GM10248 (cell line): ENCODE measurements around the gene CDK5RAP3.
A peak's percentile ranks its signal among the peaks of the same experiment; 100 is the strongest.
"Not testable (repeated sequence)": the region's sequence is repeated elsewhere in the genome, so short reads cannot be mapped to it uniquely, and the experiment has no call there.

Source experiments
- CTCF ChIA-PET: fragments of 300-600 bp; sonication (Branson Sonifier 250); formaldehyde crosslinking; extraction: SDS; loops from one replicate; lab custom pipeline; 2021; ENCODE audit warnings: antibody characterized with exemption; lab: Yijun Ruan, JAX
- POLR2A ChIA-PET: fragments of 350-650 bp; sonication (Branson Sonifier 250); formaldehyde crosslinking; extraction: SDS; loops from one replicate; lab custom pipeline; 2020; ENCODE audit warnings: antibody characterized with exemption; lab: Yijun Ruan, JAX
- DNase-seq: peaks from one replicate; pipeline ENCODE4 v3.0.0; 2012; ENCODE audit errors: extremely low spot score
- CTCF ChIP-seq: IDR thresholded peaks from 2 replicates; pipeline ENCODE4 v1.5.1; 2012; ENCODE audit warnings: mild to moderate bottlenecking, low read depth; ENCODE audit errors: extremely low read depth, missing control alignments, control extremely low read depth

Gene CDK5RAP3

GRCh38 chr17:48001197-48001596 lies 30.3 kb downstream of the CDK5RAP3 start:
- CTCF ChIA-PET, result interaction anchor here (1.1 to 14.8 kb wide), 6 partner anchors 13 to 158 kb away, joined by 3 to 143 read pairs (median 20); partner anchors contain the start of gene CDK5RAP3
- no peak for DNase-seq
- TF ChIP-seq CTCF, result no peak

GRCh38 chr17:48001657-48002056 lies 30.7 kb downstream of the CDK5RAP3 start:
- DNase-seq, POLR2A ChIA-PET: not testable (repeated sequence)
- CTCF ChIA-PET, result interaction anchor here (0.8 to 14.8 kb wide), 10 partner anchors 13 to 159 kb away, joined by 3 to 143 read pairs (median 6); partner anchors contain the start of genes CDK5RAP3 and PNPO

More at GRCh38 chr17:48001197-48001596, 30.3 kb downstream of the CDK5RAP3 start:
- POLR2A ChIA-PET, result interaction anchor here (0.6 kb wide), 1 partner anchor 16 kb away, joined by 3 read pairs; no protein-coding TSS in a partner anchor

GRCh38 chr17:48002266-48002915 lies 31.5 kb downstream of the CDK5RAP3 start:
- ChIA-PET POLR2A (interaction anchor here (0.6 kb wide), 1 partner anchor 42 kb away, joined by 4 read pairs; no protein-coding TSS in a partner anchor), CTCF (interaction anchor here (0.7 to 14.8 kb wide), 11 partner anchors 12 to 281 kb away, joined by 3 to 143 read pairs (median 5); partner anchors contain the start of genes CDK5RAP3 and PNPO)
- peak; percentile 68 for DNase-seq
- TF ChIP-seq CTCF, result no peak

GRCh38 chr17:48002916-48003416 lies 32.1 kb downstream of the CDK5RAP3 start:
- POLR2A ChIA-PET, result interaction anchor here (0.6 kb wide), 1 partner anchor 42 kb away, joined by 4 read pairs; no protein-coding TSS in a partner anchor
- TF ChIP-seq CTCF, result no peak
- no peak for DNase-seq
- CTCF ChIA-PET, result interaction anchor here (0.7 to 14.8 kb wide), 9 partner anchors 11 to 282 kb away, joined by 3 to 143 read pairs (median 5); partner anchors contain the start of gene CDK5RAP3

- ChIA-PET POLR2A (no interaction called here), CTCF (interaction anchor here (0.8 to 14.8 kb wide), 11 partner anchors 11 to 161 kb away, joined by 3 to 143 read pairs (median 5); partner anchors contain the start of gene CDK5RAP3)
- TF ChIP-seq CTCF, result no peak
- DNase-seq, result no peak
These were observed 32.7 kb downstream of the CDK5RAP3 start for GRCh38 chr17:48003417-48004151.

GRCh38 chr17:48004983-48005382 lies 34.1 kb downstream of the CDK5RAP3 start:
- CTCF ChIA-PET, result interaction anchor here (1.2 to 14.8 kb wide), 7 partner anchors 9 to 61 kb away, joined by 3 to 143 read pairs (median 5); partner anchors contain the start of gene CDK5RAP3
- POLR2A ChIA-PET, result interaction anchor here (0.6 kb wide), 2 partner anchors 26 to 42 kb away, joined by 4 read pairs; no protein-coding TSS in a partner anchor
- no peak for DNase-seq
- no peak for TF ChIP-seq CTCF
